GM11168 (cell line): ENCODE measurements around the gene OR5K1.

Source experiments
- in situ Hi-C: fragments of 300-500 bp; cut with MboI; formaldehyde crosslinking; loops from one replicate; pipeline ENCODE4 v1.12.0; 2022; ENCODE audit warnings: low sequenced_read_pairs; ENCODE audit not compliant: unreplicated experiment

Gene OR5K1

GRCh38 chr3:98462901-98463300, at the start of gene OR5K1:
Gene OR5K1 (plus strand): TSS chr3:98463201. CDS start chr3:98469577, 6,376 bp downstream.
- in situ Hi-C loops: no loop called here

GRCh38 chr3:98432575-98432974, 30.4 kb upstream of the OR5K1 start:
- in situ Hi-C loops: no loop called here

- in situ Hi-C loops: no loop called here
Observed at GRCh38 chr3:98433764-98434163, 29.2 kb upstream of the OR5K1 start.

- in situ Hi-C loops: no loop called here
Observed at GRCh38 chr3:98434412-98434811, 28.6 kb upstream of the OR5K1 start.

DNA sequence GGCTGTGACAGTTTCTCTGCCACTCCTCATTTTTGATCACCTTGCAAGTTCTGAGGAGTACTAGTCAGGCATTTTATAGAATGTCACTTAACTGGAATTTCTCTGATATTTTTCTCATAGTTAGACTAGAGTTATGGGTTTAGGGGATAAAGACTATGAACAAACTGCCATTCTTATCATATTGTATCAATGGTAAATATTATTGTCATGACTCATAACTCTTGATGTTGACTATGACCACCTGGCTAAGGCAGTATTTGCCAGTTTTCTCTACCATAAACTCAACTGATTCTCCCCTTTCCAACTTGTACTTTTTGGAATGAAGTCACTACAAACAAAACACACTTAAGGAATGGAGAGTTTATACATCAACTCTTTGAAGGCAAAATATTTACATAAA, 22.7 kb upstream of the OR5K1 start:
- in situ Hi-C loops: no loop called here

DNA sequence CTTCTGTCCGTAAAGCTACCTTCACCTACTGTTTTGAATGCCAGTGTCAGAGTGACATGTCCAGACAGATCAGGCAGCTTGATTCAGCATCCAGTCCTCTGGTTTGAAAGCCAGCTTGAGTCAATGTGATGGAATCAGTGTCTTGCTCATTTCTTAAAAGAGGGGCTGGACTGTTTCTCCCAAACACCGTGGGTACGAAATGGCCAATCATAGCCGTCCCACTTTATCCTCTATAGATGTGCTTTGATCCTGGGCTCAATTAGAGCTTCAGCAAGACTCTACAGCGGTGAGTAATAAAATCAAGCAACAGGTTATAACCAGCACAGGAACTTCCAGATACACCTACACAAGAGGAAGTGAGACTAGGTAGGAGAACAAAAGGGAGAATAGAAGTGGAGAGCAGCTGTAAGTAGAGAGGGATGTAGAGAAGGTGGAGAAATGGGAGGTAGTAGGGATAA, 17.0 kb upstream of the OR5K1 start:
- in situ Hi-C loops: no loop called here

DNA sequence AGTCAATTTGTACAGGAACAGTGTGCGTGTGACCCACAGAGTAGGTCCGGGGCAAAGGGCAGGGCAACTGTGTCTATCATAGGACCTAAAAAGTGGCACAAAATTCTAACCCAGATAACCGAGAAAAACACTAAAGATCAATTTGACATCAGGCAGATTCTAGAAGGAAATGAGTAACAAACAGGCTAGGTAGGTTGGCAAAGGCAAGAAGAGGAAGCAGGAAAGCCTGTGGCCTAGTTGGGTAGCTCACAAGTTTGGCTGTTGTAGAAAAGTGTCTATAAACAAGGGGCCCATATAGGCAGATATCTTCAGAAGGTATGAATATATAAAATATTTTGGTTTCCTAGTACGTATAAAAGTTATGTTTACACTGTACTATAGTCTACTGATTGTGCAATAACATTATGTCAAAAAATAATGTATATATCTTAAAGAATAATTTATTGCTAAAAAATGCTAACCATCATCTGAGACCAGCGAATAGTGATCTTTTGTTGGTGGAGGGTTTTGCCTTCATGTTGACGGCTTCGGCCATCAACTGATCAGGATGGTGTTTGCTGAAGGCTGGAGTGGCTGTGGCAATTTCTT, 13.3 kb upstream of the OR5K1 start:
- in situ Hi-C loops: no loop called here

- in situ Hi-C loops: no loop called here
Observed at GRCh38 chr3:98450372-98450771, 12.6 kb upstream of the OR5K1 start.

- in situ Hi-C loops: no loop called here
Observed at GRCh38 chr3:98453827-98454226, 9.2 kb upstream of the OR5K1 start.

DNA sequence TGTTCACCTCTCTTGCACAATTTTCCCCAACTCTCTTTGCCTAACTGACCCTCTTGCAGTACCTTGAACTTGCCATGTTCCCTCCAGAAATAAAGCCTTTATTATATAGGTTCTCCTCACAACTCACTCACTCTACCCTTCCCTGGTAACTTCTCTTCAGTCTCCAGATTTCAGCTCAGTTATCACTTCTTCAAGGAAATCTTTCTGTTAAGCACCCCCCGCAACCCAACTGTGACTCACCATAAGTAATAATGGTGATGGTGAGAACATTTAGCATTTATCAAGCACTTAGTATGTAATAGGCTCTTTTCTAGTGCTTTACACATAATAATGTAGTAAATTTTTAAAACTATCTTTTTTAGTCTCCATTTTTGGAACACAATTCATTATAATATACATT, 8.1 kb upstream of the OR5K1 start:
- in situ Hi-C loops: no loop called here

GRCh38 chr3:98457543-98457942, 5.5 kb upstream of the OR5K1 start:
- in situ Hi-C loops: no loop called here

GRCh38 chr3:98460220-98460619, 2.8 kb upstream of the OR5K1 start:
- in situ Hi-C loops: no loop called here

- in situ Hi-C loops: no loop called here
Observed at GRCh38 chr3:98482717-98483482, 19.9 kb downstream of the OR5K1 start.

DNA sequence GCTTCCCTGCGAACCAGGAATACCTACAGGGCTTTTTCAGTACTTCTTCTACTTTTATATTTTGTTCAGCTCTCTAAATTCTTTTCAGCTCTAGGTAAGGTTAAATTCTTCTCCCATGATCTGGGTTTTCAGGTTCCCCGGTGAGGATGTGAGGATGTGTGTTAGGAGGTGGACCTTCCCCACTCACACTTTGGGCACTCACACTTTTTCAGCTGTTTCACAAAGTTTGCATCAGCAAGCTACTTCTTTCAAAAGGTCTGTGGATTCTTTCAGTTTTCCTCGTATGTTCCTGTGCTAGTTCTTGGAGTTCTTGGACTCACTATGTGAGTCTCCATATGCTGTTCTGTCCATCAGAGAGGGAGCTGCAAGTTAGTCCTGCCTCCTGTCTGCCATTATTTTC, 20.6 kb downstream of the OR5K1 start:
- in situ Hi-C loops: no loop called here

- in situ Hi-C loops: no loop called here
Observed at GRCh38 chr3:98497381-98497780, 34.4 kb downstream of the OR5K1 start, which contains the start of gene OR5K2. Gene OR5K2 (plus strand): TSS chr3:98497681. CDS start chr3:98497681, 0 bp downstream.

DNA sequence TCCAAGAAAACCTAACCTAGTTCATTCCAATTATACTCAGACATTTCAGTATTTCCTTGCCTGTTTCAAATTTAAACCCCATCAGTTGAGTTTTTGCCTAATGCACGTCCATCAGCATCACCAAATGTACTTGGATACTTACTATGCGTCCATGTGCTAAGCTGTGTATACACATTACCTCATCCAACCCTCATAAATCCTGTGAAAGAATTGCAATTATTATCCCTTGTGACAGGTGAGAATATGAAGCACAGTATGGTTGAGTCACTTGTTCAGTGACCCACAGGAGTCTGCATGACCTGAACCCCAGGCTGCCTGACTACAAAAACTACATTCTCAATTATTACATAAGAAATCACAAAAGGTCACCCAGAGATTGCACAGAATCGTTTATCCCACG, 37.0 kb downstream of the OR5K1 start:
- in situ Hi-C loops: loop anchor here (25.0 kb wide), 1 partner anchor 138 kb away; the partner anchor contains the start of gene OR5K4

DNA sequence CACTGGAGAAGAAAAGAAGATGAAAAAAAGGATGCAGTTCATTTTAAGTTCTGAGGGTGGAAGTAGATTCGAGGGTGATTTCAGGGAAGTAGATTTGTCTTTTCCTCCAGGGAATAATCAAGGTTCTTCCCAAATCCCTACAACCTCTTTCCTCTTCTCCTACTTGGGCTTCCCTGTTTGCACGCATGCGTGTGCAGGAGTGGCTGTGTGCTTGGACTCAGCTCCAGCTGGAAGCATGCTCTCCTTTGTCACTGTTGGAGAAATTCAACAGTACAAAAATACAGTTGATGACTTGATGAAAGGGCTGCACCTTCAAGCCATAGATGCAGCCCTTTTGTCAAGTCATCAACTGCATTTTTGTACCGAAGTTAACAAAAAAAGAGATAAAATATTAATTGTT, 38.3 kb downstream of the OR5K1 start:
- in situ Hi-C loops: loop anchor here (25.0 kb wide), 1 partner anchor 139 kb away; the partner anchor contains the start of gene OR5K4

- in situ Hi-C loops: loop anchor here (25.0 kb wide), 1 partner anchor 140 kb away; the partner anchor contains the start of gene OR5K4
Observed at GRCh38 chr3:98501863-98502576, 39.0 kb downstream of the OR5K1 start.

- in situ Hi-C loops: loop anchor here (25.0 kb wide), 1 partner anchor 142 kb away; the partner anchor contains the start of gene OR5K4
Observed at GRCh38 chr3:98504539-98504938, 41.5 kb downstream of the OR5K1 start.

DNA sequence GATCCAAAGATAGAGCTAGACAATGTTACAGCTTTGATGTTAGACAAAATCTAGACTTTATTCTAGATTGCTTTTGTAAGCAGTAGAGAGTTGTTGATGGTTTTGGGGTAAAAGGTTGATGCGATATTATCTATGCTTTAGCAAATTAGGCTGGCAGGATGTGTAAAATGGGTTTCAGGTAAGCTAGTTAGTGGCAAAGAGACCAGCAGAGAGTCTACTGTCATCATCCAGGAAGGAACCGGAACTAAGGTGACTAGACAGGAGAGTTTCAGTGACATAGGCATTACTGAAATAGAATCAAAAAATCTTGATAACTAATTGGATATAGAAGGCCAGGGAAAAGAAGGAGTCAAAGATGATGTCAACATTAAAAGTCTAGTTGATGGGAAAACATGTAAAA, 45.6 kb downstream of the OR5K1 start:
- in situ Hi-C loops: loop anchor here (25.0 kb wide), 1 partner anchor 146 kb away; the partner anchor contains the start of gene OR5K4

DNA sequence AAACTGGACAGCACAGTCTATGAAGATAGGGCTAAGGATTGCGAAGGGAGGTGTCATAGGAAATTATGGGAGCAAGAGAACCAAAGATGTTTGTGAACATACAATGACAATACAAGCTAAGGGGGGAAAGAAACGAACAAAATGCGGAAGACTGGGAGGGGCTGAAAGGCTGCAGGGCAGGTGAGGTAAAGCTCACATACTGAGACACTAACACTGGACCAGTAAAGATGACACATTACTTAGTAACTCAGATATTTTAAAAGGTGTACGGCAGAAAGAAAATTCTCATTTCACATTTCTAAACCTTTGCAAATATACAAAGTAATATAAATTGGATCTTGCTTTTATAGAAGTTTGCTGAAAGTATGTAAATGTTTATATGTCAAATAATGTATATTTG, 49.6 kb downstream of the OR5K1 start:
- in situ Hi-C loops: loop anchor here (25.0 kb wide), 1 partner anchor 150 kb away; the partner anchor contains the start of gene OR5K4
